ENCODE results near the gene HSPB7.

GRCh38 chr1:16050328-16050727 is 32.5 kb upstream of the HSPB7 start:
- TF ChIP-seq CTCF (IDR thresholded peaks at IDR 0.05) (no peak), POLR2A (IDR thresholded peaks at IDR 0.05) (no peak)
